Measurements from ENCODE around the gene LIME1. TPM values are rescaled to one million over a fixed set of nuclear protein-coding genes. Genes with fewer than 3 reads are reported as not detected.

The LIME1 gene
- total RNA-seq, 1 experiment from 2014 or later: 27.4 TPM

- peaks cover 68% of the 10 kb centered on the region for H3K79me2 ChIP-seq (ENCODE audit: insufficient read depth, low read length)
- peak overlapping the region; percentile 95 for H3K4me2 ChIP-seq (ENCODE audit: low read length)
- RAD21 ChIA-PET (ENCODE audit: low non-redundant PET in 1 of 2, low total read pairs in 2 of 2, uncharacterized antibody in 2 of 2, unreplicated experiment in 2 of 2): interaction anchor here in 1 of 2 experiments (1.0 kb wide), 1 partner anchor 158 kb away, joined by 4 read pairs; the partner anchor contains the start of gene TPD52L2
- intact Hi-C loops (cut with micrococcal nuclease): loop anchor here (1.0 to 10.0 kb wide), 3 partner anchors 157 to 348 kb away; no protein-coding TSS in a partner anchor
- DNase-seq (ENCODE audit: low read depth, low spot score) (no peak), ATAC-seq (peak; percentile 53)
- peak overlapping the region; percentile 85 to 96 for H3K4me3 ChIP-seq (replicated peaks in 1 of 2; ENCODE audit: low read depth in 1 of 2, low read length in 2 of 2)
- no peaks in the 10 kb centered on the region for H3K9me2 ChIP-seq (ENCODE audit: insufficient read depth)
- no peaks in the 10 kb centered on the region for H4K20me1 ChIP-seq (ENCODE audit: insufficient read depth)
- TF ChIP-seq FOSL1 (IDR thresholded peaks at IDR 0.05; ENCODE audit: low read depth) (no peak), RAD21 (IDR thresholded peaks at IDR 0.05; ENCODE audit: low read depth) (no peak), JUND (IDR thresholded peaks at IDR 0.05) (no peak), EGR1 (IDR thresholded peaks at IDR 0.05; ENCODE audit: low read depth) (no peak), ZNF274 (IDR thresholded peaks at IDR 0.05; ENCODE audit: low read depth, low read length) (no peak), SP1 (IDR thresholded peaks at IDR 0.05; ENCODE audit: low read depth) (no peak), POLR2AphosphoS5 (IDR thresholded peaks at IDR 0.05; ENCODE audit: low read depth, low read length) (peak; percentile 34; the same call in 1 of the 2 replicates), ZFX (IDR thresholded peaks at IDR 0.05) (no peak), EZH2 (IDR thresholded peaks at IDR 0.05) (no peak), ZBTB33 (IDR thresholded peaks at IDR 0.05; ENCODE audit: extremely low read depth, insufficient replicate concordance, low read length) (no peak), CTCF (IDR thresholded peaks at IDR 0.05 in 2 of 3, conservative IDR thresholded peaks at IDR 0.05 in 1 of 3; ENCODE audit: borderline replicate concordance in 1 of 3, insufficient read depth in 1 of 3, low read depth in 2 of 3, low read length in 2 of 3) (peak in 2 of 3 experiments; percentile 50 to 51; a peak in 3 of 6 replicates), REST (IDR thresholded peaks at IDR 0.05; ENCODE audit: low read depth) (no peak), MAX (IDR thresholded peaks at IDR 0.05) (no peak), SRF (IDR thresholded peaks at IDR 0.05; ENCODE audit: low read depth) (no peak), SIN3A (IDR thresholded peaks at IDR 0.05; ENCODE audit: low read depth) (no peak), YY1 (IDR thresholded peaks at IDR 0.05; ENCODE audit: extremely low read depth, insufficient replicate concordance, low read depth, low read length) (no peak), ATF3 (IDR thresholded peaks at IDR 0.05) (no peak)
- peaks cover 13 to 31% of the 10 kb centered on the region in 2 experiments for H3K4me1 ChIP-seq (ENCODE audit: control insufficient read depth in 1 of 2, insufficient read depth in 2 of 2, low read length in 2 of 2)
- peak overlapping the region; percentile 95 for H3K27ac ChIP-seq (ENCODE audit: low read depth, low read length)
- H2AFZ ChIP-seq (ENCODE audit: low read depth, low read length, poor library complexity, severe bottlenecking): no peak overlapping the region
- no peaks in the 10 kb centered on the region for H3K27me3 ChIP-seq (ENCODE audit: insufficient read depth, low read length)
- peak overlapping the region; percentile 96 for H3K9ac ChIP-seq (ENCODE audit: low read length)
- 0 out of 4 replicates have a peak, but pooled peaks cover 0 to 3% of the 10 kb centered on the region in 2 experiments for H3K9me3 ChIP-seq (ENCODE audit: control insufficient read depth in 1 of 2, insufficient read depth in 1 of 2, low read depth in 1 of 2, low read length in 2 of 2)
- H3K36me3 ChIP-seq (ENCODE audit: control insufficient read depth in 1 of 2, insufficient read depth in 2 of 2, low read length in 2 of 2): peaks cover 11 to 39% of the 10 kb centered on the region in 2 experiments
- BruUV-seq (replicated peaks): no TSS peak
- CTCF ChIA-PET: interaction anchor here (1.0 to 1.7 kb wide), 6 partner anchors 8 to 274 kb away, joined by 3 to 9 read pairs (median 4); partner anchors contain the start of genes PRPF6 and TPD52L2
- POLR2A ChIA-PET: interaction anchor here (1.1 to 2.2 kb wide), 4 partner anchors 8 to 159 kb away, joined by 4 to 15 read pairs (median 6); partner anchors contain the start of genes LIME1 and TPD52L2
Measured at GRCh38 chr20:63706852-63707557, 29.5 kb upstream of the LIME1 start.
